SU-DHL-6 (cell line): ENCODE data around the gene TNFRSF18.

Source experiments
- H2AFZ ChIP-seq: fragments of 200-600 bp; sonication (generic); 2 replicates; pipeline ENCODE4 v1.6.1; 2014; ENCODE audit warnings: low read depth, mild to moderate bottlenecking, moderate library complexity, mixed read lengths, antibody characterized with exemption, low read length; ENCODE audit not compliant: severe bottlenecking
- H3F3A ChIP-seq: fragments of 200-600 bp; shearing (Covaris generic); 2 replicates; pipeline ENCODE4 v1.6.0; 2016; ENCODE audit warnings: antibody characterized with exemption, mild to moderate bottlenecking; ENCODE audit not compliant: insufficient read depth
- H3K27ac ChIP-seq: fragments of 200-600 bp; sonication (generic); 2 replicates; pipeline ENCODE4 v1.5.1; 2016; ENCODE audit warnings: low read depth, mild to moderate bottlenecking, low read length, moderate library complexity, mixed read lengths
- H3K27me3 ChIP-seq: fragments of 200-600 bp; sonication (generic), shearing (Covaris generic); 2 replicates; pipeline ENCODE4 v1.6.0; 2014; ENCODE audit warnings: mild to moderate bottlenecking, low read length
- H3K36me3 ChIP-seq: fragments of 200-600 bp; sonication (generic); 2 replicates; pipeline ENCODE4 v1.6.1; 2014; ENCODE audit warnings: mild to moderate bottlenecking, low read length, mixed read lengths
- H3K4me2 ChIP-seq: fragments of 300-600, 200-600 bp; shearing (Covaris generic), sonication (generic); 2 replicates; pipeline ENCODE4 v1.6.0; 2014; ENCODE audit warnings: low read length, low read depth, mild to moderate bottlenecking; ENCODE audit not compliant: poor library complexity, severe bottlenecking
- H3K4me3 ChIP-seq: fragments of 200-600 bp; sonication (generic); 2 replicates; pipeline ENCODE4 v1.5.1; 2014; ENCODE audit warnings: antibody characterized with exemption, low read length, mild to moderate bottlenecking, mixed read lengths; ENCODE audit not compliant: insufficient read depth, poor library complexity, severe bottlenecking
- H3K79me2 ChIP-seq: fragments of 200-600 bp; sonication (generic); 2 replicates; pipeline ENCODE4 v1.6.1; 2014; ENCODE audit warnings: mild to moderate bottlenecking, low read length, moderate library complexity; ENCODE audit not compliant: insufficient read depth
- H3K9ac ChIP-seq: fragments of 200-600 bp; sonication (generic); 2 replicates; pipeline ENCODE4 v1.7.0; 2014; ENCODE audit warnings: mild to moderate bottlenecking, low read length
- H3K9me2 ChIP-seq: fragments of 200-600 bp; sonication (generic); replicated peaks from 2 replicates; pipeline ENCODE4 v1.6.1; 2014; ENCODE audit warnings: low read length; ENCODE audit not compliant: insufficient read depth
- H3K9me3 ChIP-seq: fragments of 200-600 bp; sonication (generic); 2 replicates; pipeline ENCODE4 v1.6.1; 2014; ENCODE audit warnings: low read length, mixed read lengths; ENCODE audit not compliant: insufficient read depth
- H4K20me1 ChIP-seq: fragments of 200-600 bp; sonication (generic); 2 replicates; pipeline ENCODE4 v1.6.1; 2014; ENCODE audit warnings: low read depth, mild to moderate bottlenecking, antibody characterized with exemption, low read length, moderate library complexity, mixed read lengths
- EZH2phosphoT487 ChIP-seq: fragments of 200-600 bp; sonication (generic), shearing (Covaris generic); conservative IDR thresholded peaks from 2 replicates; pipeline ENCODE4 v1.6.1; 2018; ENCODE audit warnings: mild to moderate bottlenecking, antibody characterized with exemption, low read length, moderate library complexity, mixed read lengths
- TF ChIP-seq, protein P1 (sequence below): fragments of 200-600 bp; sonication (generic); IDR thresholded peaks from one replicate; pipeline ENCODE4 v1.5.1; 2017; ENCODE audit warnings: antibody characterized with exemption, mild to moderate bottlenecking, low read length, moderate library complexity; ENCODE audit not compliant: insufficient read depth, poor library complexity, severe bottlenecking

TNFRSF18 gene

DNA sequence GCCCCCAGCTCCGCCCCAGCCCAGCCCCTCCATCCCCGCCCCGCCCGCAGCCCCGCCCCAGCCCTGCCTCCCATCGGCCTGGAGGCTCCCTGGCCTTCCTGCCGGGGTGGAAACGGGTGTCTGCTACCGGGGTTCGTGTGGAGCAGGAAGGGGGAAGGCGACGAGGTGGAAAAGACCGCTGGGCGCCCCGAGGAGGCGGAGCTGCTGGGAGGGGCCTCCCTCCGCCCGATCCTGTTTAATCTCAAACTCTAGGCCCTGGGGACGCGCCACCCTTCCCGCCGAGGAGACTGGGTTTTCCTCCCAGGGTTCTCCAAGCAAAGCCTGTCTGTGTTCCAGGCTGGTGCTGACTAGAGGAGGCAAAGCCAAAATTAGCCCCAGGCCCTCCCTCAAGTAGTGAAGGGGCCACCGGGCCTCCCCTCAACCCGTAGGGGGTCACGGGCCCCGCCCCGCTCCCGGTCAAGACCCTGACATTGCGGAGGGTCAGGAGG, 48.9 kb downstream of the TNFRSF18 start:
- Histone ChIP-seq H4K20me1 (no peaks in the 10 kb centered on the region), H3K27ac (no peak overlapping the region), H3K9ac (peak overlapping the region; percentile 66), H3K9me3 (peaks cover 8% of the 10 kb centered on the region; the same call in 1 of the 2 replicates), H3K4me2 (peak overlapping the region; percentile 87), H3K36me3 (no peaks in the 10 kb centered on the region), H3K79me2 (no peaks in the 10 kb centered on the region), H2AFZ (peak overlapping the region; percentile 89), H3K4me3 (peak overlapping the region; percentile 58), H3K9me2 (no peaks in the 10 kb centered on the region), H3F3A (no peaks in the 10 kb centered on the region), H3K27me3 (no peaks in the 10 kb centered on the region)
- TF ChIP-seq EZH2phosphoT487: no peak
- TF ChIP-seq, protein P1, sequence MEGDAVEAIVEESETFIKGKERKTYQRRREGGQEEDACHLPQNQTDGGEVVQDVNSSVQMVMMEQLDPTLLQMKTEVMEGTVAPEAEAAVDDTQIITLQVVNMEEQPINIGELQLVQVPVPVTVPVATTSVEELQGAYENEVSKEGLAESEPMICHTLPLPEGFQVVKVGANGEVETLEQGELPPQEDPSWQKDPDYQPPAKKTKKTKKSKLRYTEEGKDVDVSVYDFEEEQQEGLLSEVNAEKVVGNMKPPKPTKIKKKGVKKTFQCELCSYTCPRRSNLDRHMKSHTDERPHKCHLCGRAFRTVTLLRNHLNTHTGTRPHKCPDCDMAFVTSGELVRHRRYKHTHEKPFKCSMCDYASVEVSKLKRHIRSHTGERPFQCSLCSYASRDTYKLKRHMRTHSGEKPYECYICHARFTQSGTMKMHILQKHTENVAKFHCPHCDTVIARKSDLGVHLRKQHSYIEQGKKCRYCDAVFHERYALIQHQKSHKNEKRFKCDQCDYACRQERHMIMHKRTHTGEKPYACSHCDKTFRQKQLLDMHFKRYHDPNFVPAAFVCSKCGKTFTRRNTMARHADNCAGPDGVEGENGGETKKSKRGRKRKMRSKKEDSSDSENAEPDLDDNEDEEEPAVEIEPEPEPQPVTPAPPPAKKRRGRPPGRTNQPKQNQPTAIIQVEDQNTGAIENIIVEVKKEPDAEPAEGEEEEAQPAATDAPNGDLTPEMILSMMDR: no peak

DNA sequence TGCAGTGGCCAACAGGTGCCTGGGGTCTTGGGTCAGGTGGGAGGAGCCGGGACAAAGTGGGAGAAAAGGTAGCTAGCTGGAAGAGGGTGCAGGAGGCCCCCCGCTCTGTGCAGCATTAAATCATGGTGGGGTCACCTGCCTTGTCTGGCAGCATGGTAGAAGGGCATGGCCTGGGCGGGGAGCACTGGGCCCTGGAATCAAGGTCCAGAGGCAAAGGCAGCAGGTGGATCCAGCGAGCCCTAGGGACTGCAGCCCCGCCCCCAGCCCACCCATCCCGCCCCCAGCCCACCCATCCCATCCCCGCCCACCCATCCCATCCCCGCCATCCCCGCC, 49.4 kb downstream of the TNFRSF18 start:
- no peak overlapping the region for H3K4me2 ChIP-seq
- H3K9me3 ChIP-seq: peaks cover 10% of the 10 kb centered on the region; the same call in 1 of the 2 replicates
- TF ChIP-seq, protein P1: no peak
- TF ChIP-seq EZH2phosphoT487: no peak

DNA sequence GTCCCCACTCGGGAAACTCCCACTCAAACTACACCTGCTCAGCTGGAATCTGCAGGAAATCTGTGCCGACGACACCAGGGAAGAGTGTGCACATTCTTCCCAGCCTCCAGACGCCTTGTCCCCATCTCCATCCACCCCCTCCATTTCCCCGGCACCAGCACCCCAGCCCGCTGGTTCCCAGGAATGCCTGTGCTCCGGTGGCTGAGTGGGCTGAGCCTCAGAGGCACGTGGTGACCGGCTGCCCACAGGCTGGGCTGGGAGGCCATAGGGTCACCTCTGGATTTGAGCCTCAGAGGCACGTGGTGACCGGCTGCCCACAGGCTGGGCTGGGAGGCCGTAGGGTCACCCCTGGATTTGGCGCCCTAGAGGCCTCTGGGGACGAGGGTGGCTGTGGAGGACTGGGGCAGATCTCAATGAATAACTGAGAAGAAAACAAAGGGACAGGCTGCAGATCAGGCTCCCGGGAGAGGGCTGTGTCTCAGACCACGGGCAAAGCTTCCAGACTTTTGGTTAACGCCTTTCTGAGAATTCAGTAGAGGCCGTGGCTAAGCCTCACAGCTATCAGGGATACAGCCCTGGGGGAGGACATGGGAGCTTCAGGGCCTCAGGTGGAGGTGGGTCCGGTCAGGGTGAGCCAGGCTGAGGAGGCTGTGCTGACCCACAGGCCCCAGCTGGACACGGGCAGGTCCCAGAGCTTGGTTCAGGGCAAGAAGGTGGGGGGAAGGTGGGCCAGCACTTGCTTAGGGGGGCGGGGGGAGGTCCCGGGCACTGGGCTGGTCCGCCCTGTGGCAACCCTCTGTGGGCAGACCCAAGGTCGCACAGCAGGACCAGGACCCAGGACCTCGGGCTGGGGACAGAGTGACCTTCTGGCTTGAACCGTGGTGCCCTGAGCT, 50.0 kb downstream of the TNFRSF18 start:
- Histone ChIP-seq H4K20me1 (no peaks in the 10 kb centered on the region), H3K9me3 (peaks cover 10% of the 10 kb centered on the region; the same call in 1 of the 2 replicates), H3K79me2 (no peaks in the 10 kb centered on the region), H3K27me3 (no peaks in the 10 kb centered on the region), H3F3A (no peaks in the 10 kb centered on the region), H3K9ac (no peak overlapping the region), H3K4me2 (no peak overlapping the region), H3K9me2 (no peaks in the 10 kb centered on the region), H3K36me3 (no peaks in the 10 kb centered on the region), H3K4me3 (no peak overlapping the region), H3K27ac (no peak overlapping the region), H2AFZ (no peak overlapping the region)
- no peak for TF ChIP-seq EZH2phosphoT487
- TF ChIP-seq, protein P1: no peak

More for the DNA sequence above, 49.4 kb downstream of the TNFRSF18 start:
- no peak overlapping the region for H2AFZ ChIP-seq
- H3K27ac ChIP-seq: no peak overlapping the region
- H3K9ac ChIP-seq: no peak overlapping the region
- no peak overlapping the region for H3K4me3 ChIP-seq
- no peaks in the 10 kb centered on the region for H3F3A ChIP-seq
- no peaks in the 10 kb centered on the region for H3K27me3 ChIP-seq
- no peaks in the 10 kb centered on the region for H3K36me3 ChIP-seq
- H3K79me2 ChIP-seq: no peaks in the 10 kb centered on the region
- H4K20me1 ChIP-seq: no peaks in the 10 kb centered on the region
- H3K9me2 ChIP-seq: no peaks in the 10 kb centered on the region
